Measurements from ENCODE around the gene SC5D.

SC5D gene

DNA sequence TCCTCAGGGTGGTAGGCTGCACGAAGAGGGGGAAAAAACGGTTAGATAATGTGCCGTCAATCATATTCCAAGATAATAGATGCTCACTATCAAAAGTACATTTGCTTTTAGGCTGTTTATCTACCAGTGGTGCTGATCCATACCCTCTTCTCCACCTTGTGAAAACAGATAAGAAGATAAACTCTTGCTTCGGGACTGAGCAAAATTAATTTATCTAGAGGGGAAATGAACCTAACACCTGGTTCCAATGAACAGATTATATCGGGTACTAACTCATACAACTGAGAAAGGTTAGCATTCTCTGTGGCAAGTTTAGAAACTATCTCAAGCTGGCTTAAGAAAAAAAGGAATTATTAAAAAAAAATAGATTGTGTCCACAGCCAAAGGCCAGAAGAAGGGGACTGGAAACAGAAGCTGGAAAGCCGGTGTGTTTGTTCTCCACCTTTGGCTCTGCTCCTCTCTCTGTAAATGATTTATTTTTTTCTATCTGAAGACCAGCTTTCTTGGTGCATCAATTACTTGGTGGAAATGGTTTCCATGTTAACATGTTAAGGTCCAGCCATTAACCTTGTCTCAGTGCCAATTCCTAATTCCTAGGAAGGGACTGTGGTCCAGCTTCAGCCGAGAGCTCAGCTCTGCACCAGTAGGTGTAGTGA, 55.8 kb downstream of the SC5D start (continued):
- TF ChIP-seq KLF10 (tag by site-specific recombination; IDR thresholded peaks at IDR 0.05) (no peak), HOXC10 (CRISPR knock-in tag; IDR thresholded peaks at IDR 0.05) (no peak)

DNA sequence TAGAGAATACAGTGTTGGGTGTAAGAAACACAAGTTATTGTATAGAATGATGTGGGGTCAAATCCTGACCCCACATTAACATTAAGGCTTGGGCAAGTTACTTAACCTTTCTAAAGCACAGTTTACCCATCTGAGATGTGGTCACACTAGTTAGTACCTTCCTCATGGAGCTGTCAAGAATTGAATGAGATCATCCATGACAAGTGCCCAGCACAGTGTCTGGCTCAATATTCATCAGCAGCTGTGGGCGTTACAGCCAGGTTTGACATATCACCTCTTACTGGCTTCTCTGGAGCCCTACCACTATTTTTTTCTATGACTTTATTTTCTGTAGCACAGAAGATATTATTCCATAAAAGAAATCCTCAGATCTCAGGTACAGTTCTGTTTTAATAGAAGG, 57.2 kb downstream of the SC5D start:
- Histone ChIP-seq H3K27ac (ENCODE audit: extremely low read depth, low read depth, low read length) (no peak overlapping the region), H3K4me1 (ENCODE audit: control insufficient read depth, insufficient read depth, low read length) (no peaks in the 10 kb centered on the region), H3K36me3 (ENCODE audit: control insufficient read depth in 2 of 2, insufficient read depth in 1 of 2, low read length in 2 of 2) (no peaks in the 10 kb centered on the region), H3K9me3 (ENCODE audit: control insufficient read depth, insufficient read depth, low read depth, low read length) (no peaks in the 10 kb centered on the region), H3K4me3 (ENCODE audit: low read depth, low read length) (no peak overlapping the region)
- POLR2A ChIA-PET = no interaction called here
- TF ChIP-seq ZNF596 (tag by site-specific recombination; IDR thresholded peaks at IDR 0.05) (no peak), ZNF157 (tag by site-specific recombination; IDR thresholded peaks at IDR 0.05) (no peak), ZNF837 (tag by site-specific recombination; IDR thresholded peaks at IDR 0.05) (no peak), ZNF140 (tag by site-specific recombination; IDR thresholded peaks at IDR 0.05) (no peak), ZNF133 (tag by site-specific recombination; IDR thresholded peaks at IDR 0.05) (no peak), GFI1B (tag by site-specific recombination; IDR thresholded peaks at IDR 0.05) (no peak), PRDM1 (tag by site-specific recombination; IDR thresholded peaks at IDR 0.05) (no peak), ZFP3 (tag by site-specific recombination; IDR thresholded peaks at IDR 0.05; ENCODE audit: low read depth) (no peak), ZNF658 (tag by site-specific recombination; IDR thresholded peaks at IDR 0.05) (no peak), ZIC2 (tag by site-specific recombination; IDR thresholded peaks at IDR 0.05) (no peak), ZNF654 (tag by site-specific recombination; IDR thresholded peaks at IDR 0.05; ENCODE audit: low read depth) (no peak), ZNF549 (tag by site-specific recombination; IDR thresholded peaks at IDR 0.05) (no peak), SP7 (tag by site-specific recombination; IDR thresholded peaks at IDR 0.05) (no peak), ZFP69B (tag by site-specific recombination; IDR thresholded peaks at IDR 0.05) (no peak)
- TF ChIP-seq, protein P1, sequence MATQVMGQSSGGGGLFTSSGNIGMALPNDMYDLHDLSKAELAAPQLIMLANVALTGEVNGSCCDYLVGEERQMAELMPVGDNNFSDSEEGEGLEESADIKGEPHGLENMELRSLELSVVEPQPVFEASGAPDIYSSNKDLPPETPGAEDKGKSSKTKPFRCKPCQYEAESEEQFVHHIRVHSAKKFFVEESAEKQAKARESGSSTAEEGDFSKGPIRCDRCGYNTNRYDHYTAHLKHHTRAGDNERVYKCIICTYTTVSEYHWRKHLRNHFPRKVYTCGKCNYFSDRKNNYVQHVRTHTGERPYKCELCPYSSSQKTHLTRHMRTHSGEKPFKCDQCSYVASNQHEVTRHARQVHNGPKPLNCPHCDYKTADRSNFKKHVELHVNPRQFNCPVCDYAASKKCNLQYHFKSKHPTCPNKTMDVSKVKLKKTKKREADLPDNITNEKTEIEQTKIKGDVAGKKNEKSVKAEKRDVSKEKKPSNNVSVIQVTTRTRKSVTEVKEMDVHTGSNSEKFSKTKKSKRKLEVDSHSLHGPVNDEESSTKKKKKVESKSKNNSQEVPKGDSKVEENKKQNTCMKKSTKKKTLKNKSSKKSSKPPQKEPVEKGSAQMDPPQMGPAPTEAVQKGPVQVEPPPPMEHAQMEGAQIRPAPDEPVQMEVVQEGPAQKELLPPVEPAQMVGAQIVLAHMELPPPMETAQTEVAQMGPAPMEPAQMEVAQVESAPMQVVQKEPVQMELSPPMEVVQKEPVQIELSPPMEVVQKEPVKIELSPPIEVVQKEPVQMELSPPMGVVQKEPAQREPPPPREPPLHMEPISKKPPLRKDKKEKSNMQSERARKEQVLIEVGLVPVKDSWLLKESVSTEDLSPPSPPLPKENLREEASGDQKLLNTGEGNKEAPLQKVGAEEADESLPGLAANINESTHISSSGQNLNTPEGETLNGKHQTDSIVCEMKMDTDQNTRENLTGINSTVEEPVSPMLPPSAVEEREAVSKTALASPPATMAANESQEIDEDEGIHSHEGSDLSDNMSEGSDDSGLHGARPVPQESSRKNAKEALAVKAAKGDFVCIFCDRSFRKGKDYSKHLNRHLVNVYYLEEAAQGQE (tag by site-specific recombination; IDR thresholded peaks at IDR 0.05) = no peak
- TF ChIP-seq, protein P2, sequence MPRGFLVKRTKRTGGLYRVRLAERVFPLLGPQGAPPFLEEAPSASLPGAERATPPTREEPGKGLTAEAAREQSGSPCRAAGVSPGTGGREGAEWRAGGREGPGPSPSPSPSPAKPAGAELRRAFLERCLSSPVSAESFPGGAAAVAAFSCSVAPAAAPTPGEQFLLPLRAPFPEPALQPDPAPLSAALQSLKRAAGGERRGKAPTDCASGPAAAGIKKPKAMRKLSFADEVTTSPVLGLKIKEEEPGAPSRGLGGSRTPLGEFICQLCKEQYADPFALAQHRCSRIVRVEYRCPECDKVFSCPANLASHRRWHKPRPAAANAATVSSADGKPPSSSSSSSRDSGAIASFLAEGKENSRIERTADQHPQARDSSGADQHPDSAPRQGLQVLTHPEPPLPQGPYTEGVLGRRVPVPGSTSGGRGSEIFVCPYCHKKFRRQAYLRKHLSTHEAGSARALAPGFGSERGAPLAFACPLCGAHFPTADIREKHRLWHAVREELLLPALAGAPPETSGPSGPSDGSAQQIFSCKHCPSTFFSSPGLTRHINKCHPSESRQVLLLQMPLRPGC (tag by site-specific recombination; IDR thresholded peaks at IDR 0.05) = no peak
- CTCF ChIA-PET = interaction anchor here (0.8 kb wide), 1 partner anchor 241 kb away, joined by 3 read pairs; no protein-coding TSS in a partner anchor

DNA sequence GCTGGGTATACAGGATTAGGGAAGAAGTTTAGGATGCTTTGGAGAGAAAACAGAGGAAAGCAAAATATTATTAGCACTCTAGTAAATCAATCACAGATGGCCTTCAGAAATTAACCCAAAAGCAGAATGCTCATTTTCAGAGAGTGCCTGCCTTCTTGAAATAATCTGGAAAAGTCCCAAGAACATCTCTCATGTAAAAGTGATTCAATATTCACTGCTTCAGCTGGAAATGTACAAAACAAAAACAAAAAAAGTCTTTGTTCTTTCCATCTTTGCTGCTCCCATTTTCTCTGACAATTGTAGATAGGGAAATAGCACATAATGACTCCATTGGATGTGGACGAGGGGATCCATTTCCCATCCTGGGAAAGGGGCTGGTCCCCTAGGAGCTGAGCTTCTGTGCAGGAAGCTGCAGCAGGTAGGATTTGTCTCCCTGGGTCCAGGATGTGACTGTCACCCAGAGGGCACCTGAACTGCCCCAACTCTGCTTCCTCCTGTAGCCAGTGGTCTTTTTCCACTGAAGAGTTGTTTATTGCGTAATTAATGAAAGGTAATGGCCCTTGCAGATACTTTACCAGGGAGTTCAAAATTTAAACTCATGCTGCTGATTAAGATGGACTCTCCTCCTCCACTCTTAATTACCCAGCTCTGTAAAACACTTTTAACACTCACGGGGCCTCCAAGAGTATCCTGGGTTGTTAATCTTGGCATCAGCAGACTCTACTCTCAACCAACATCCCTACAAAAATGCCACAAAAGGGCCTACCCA, 57.9 kb downstream of the SC5D start:
- no peak overlapping the region for H3K27ac ChIP-seq (ENCODE audit: extremely low read depth, low read depth, low read length)
- no peak overlapping the region for H3K4me3 ChIP-seq (ENCODE audit: low read depth, low read length)
- H3K9me3 ChIP-seq (ENCODE audit: control insufficient read depth, insufficient read depth, low read depth, low read length) = no peaks in the 10 kb centered on the region
- POLR2A ChIA-PET = no interaction called here
- no peak for TF ChIP-seq ZNF707 (tag by site-specific recombination; IDR thresholded peaks at IDR 0.05)
- TF ChIP-seq ZNF701 (tag by site-specific recombination; IDR thresholded peaks at IDR 0.05) = no peak
- TF ChIP-seq, protein P3, sequence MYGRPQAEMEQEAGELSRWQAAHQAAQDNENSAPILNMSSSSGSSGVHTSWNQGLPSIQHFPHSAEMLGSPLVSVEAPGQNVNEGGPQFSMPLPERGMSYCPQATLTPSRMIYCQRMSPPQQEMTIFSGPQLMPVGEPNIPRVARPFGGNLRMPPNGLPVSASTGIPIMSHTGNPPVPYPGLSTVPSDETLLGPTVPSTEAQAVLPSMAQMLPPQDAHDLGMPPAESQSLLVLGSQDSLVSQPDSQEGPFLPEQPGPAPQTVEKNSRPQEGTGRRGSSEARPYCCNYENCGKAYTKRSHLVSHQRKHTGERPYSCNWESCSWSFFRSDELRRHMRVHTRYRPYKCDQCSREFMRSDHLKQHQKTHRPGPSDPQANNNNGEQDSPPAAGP (tag by site-specific recombination; IDR thresholded peaks at IDR 0.05) = no peak
- no peak for TF ChIP-seq EGR2 (tag by site-specific recombination; IDR thresholded peaks at IDR 0.05; ENCODE audit: low read depth)
- H3K4me1 ChIP-seq (ENCODE audit: control insufficient read depth, insufficient read depth, low read length) = no peaks in the 10 kb centered on the region
- no peaks in the 10 kb centered on the region for H3K36me3 ChIP-seq (ENCODE audit: control insufficient read depth in 2 of 2, insufficient read depth in 1 of 2, low read length in 2 of 2)
- CTCF ChIA-PET = interaction anchor here (0.6 to 0.8 kb wide), 2 partner anchors 241 to 242 kb away, joined by 3 to 4 read pairs; no protein-coding TSS in a partner anchor
